Measurements from ENCODE around the gene PTPRB.

PTPRB gene

GRCh38 chr12:70659077-70659606 is 21.9 kb upstream of the PTPRB start:
- no peak for DNase-seq (ENCODE audit: low read depth)
- H3K4me3 ChIP-seq (ENCODE audit: low read length) = no peak overlapping the region
- TF ChIP-seq CTCF (conservative IDR thresholded peaks at IDR 0.05; ENCODE audit: low read length) = no peak

GRCh38 chr12:70657616-70658286 is 20.5 kb upstream of the PTPRB start:
- DNase-seq (ENCODE audit: low read depth) = no peak
- H3K4me3 ChIP-seq (ENCODE audit: low read length) = no peak overlapping the region
- TF ChIP-seq CTCF (conservative IDR thresholded peaks at IDR 0.05; ENCODE audit: low read length) = no peak

GRCh38 chr12:70652451-70652850 is 15.2 kb upstream of the PTPRB start:
- no peak for DNase-seq (ENCODE audit: low read depth)
- no peak for TF ChIP-seq CTCF (conservative IDR thresholded peaks at IDR 0.05; ENCODE audit: low read length)
- no peak overlapping the region for H3K4me3 ChIP-seq (ENCODE audit: low read length)

- no peak overlapping the region for H3K4me3 ChIP-seq (ENCODE audit: low read length)
- TF ChIP-seq CTCF (conservative IDR thresholded peaks at IDR 0.05; ENCODE audit: low read length) = no peak
- peak; percentile 79 for DNase-seq (ENCODE audit: low read depth)
Observed at GRCh38 chr12:70648831-70649230, 11.6 kb upstream of the PTPRB start.

GRCh38 chr12:70648191-70648590 is 11.0 kb upstream of the PTPRB start:
- H3K4me3 ChIP-seq (ENCODE audit: low read length) = no peak overlapping the region
- DNase-seq (ENCODE audit: low read depth) = peak; percentile 28
- TF ChIP-seq CTCF (conservative IDR thresholded peaks at IDR 0.05; ENCODE audit: low read length) = no peak

GRCh38 chr12:70646850-70647249 is 9.6 kb upstream of the PTPRB start:
- TF ChIP-seq CTCF (conservative IDR thresholded peaks at IDR 0.05; ENCODE audit: low read length) = no peak
- peak; percentile 83 for DNase-seq (ENCODE audit: low read depth)
- H3K4me3 ChIP-seq (ENCODE audit: low read length) = no peak overlapping the region
